DMS 273 (cell line): ENCODE data around the gene CCDC18.
"Not testable (repeated sequence)": the region's sequence is repeated elsewhere in the genome, so short reads cannot be mapped to it uniquely, and the experiment has no call there.

ENCODE experiments used
- DNase-seq: peaks from one replicate; lab custom pipeline; 2025; ENCODE audit not compliant: unreplicated experiment; lab: John Stamatoyannopoulos, UW

The CCDC18 gene

DNA sequence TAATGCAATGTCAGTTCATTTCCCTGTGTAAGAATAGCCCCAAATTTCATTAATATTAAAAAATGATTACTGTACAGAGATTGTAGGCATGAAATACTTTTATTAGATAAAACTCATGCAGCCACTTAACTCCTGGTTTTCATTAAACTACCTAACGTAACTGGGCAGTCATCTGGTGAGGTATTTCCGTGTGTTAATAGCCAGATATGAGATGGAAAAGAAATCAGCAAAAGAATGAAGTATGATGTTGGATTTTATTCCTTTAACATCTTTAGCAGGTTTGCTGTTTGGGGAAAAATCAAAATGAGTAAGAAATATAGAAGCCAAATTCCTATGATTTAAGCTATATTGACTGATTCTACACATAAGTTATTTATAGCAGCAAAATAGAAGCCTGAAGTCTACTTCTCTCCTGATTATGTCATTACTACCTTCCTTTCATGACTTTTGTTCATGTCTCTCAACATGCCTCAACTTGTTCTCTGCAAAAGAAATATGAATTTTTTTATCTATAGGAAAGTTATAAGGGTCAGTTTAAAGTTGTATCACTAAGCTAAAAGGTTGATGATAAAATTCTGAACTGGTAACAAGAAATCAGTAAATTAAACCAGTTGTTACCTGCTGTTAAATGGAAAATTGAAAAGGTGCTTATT is 42.6 kb downstream of the CCDC18 start:
- DNase-seq = no peak

GRCh38 chr1:93235261-93235660 is 54.7 kb downstream of the CCDC18 start:
- DNase-seq = no peak

DNA sequence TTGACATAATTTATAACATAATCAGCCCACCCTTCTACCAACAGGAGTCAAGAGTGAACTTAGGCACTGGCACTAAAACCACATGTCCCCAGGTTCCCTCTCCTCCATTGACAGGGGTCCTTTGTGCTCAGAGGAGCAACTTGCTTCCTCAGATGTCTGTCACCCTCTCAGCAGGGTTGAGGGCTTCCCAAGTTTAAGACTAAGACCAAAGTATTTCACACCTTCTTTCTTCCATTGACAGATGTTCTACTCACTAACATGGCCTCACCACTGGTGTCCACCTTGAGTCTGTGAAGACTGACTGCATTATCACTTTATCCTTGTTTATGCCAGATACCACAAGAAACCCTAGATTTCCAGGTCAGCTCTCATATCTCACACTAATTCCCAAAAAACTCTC is 56.5 kb downstream of the CCDC18 start:
- no peak for DNase-seq

GRCh38 chr1:93238425-93238824 is 57.9 kb downstream of the CCDC18 start:
- no peak for DNase-seq

DNA sequence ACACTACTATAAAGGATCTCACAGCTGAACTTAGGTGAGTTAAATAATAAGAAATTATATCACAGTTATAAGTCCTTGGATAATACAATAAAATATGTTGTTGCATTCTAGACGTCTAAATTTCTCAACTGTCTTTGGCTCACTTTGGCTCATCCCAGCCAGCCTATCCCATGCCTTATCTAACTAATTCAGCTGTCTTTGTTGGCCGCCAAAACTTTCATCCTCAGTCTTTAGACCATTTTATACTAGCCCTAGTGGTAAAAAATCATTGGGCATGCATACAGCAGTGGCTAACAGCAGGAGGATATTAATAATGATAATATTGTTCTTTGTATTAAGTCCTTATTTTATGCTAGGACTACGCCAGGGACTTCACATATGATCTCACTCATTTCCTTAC is 59.3 kb downstream of the CCDC18 start:
- no peak for DNase-seq

DNA sequence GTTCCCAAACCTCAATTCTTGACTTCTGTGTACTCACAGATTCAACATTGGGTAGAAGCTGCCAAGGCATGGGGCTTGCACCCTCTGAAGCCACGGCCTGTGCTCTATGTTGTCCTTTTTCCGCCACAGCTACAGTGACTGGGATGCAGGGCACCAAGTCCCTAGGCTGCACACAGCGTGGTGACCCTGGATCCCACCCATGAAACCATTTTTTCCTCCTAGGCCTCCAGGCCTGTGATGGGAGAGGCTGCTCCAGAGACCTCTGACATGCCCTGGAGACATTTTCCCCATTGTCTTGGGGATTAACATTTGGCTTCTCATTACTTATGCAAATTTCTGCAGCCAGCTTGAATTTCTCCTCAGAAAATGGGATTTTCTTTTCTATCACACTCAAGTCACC is 62.7 kb downstream of the CCDC18 start:
- DNase-seq = not testable (repeated sequence)

DNA sequence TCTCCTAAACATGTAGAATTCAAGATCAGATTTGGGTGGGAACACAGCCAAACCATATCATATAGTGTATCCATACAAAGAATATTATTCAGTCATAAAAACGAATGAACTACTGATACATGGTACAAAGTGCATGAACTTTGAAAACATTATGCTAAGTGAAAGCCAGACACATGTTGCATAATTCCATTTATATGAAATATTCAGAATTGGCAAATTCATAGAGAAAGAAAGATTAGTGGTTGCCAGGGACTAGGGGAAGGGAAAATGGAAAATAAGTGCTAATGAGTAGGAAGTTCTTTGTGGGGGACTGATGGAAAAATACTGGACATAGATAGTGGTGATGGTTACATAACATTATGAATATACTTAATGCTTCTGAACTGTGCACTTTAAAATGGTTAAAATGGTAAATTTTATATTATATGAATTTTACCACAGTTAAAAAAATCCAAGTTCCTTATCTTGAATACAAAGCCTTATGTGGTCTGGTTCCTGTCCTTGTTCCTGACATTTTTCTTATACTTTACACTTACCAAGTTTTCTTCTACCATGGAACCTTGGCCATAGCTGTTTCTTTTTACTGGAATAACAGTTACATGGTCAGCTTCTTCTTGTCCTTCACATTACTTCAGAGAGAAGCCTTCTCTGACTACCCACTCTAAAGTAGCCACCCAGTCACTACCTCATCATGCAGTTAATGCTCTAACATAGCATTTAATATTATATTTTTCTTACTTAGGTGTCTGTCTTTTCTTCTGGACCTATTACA is 64.0 kb downstream of the CCDC18 start:
- DNase-seq = no peak

GRCh38 chr1:93251966-93252365 is 71.4 kb downstream of the CCDC18 start:
- no peak for DNase-seq

DNA sequence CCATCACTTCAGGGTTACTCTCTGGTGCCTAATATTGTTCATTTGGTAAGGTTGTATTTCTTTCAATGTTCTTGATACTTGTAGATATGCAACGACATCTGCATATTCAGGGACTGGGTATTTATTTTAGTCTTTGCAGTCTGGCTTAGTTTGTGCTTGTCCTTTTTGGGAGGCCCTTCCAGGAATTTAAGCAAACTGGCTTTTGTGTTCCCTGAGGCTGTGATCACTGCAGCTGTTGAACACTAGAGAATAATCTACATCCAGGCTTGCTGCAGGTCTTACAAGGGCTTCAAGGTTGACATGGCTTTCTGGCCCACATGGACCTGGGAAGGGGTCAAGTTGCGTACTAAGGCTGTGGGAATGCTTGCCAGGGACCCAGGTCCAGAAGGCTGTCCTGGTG is 72.1 kb downstream of the CCDC18 start:
- DNase-seq = no peak

DNA sequence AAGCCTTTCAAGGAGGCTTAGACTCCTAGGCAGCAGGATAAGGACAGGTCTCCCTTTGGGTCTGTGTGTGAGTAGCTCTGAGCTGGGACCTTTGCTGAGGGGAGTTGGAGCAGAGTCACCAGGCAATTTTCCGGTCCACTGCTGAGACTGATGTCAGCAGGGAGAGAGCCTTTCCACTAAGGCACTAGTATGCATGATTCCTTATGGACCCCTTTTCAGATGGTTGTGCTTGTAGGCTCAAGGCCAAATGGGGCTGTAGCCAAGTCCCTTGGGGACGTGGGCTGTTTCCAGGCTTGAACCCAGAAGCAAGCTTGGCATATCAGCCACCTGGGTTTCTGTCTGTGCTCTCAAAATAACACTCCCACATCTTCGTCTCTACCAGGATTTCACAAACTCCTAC is 73.0 kb downstream of the CCDC18 start:
- peak; percentile 88 for DNase-seq

- no peak for DNase-seq
These were observed 74.9 kb downstream of the CCDC18 start for GRCh38 chr1:93255222-93256079.

GRCh38 chr1:93256433-93256832 is 75.9 kb downstream of the CCDC18 start:
- no peak for DNase-seq

DNA sequence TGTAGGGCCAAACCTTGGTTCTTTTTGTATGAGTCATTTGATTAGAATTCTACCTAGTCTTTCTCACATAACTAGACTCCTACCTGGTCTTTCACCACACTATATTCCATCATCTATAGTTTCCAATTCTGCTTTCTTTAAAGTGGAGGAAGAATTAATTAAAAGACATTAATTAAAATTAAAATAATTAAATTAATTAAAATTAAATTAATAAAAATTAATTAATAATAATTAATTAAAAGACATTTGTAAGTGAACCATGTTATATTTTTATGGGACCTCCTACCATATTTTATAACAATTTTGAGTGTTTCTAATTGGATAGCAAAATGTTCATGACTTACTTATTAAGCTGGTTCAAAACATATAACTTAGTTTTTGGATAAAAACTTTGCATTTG is 77.4 kb downstream of the CCDC18 start:
- no peak for DNase-seq

DNA sequence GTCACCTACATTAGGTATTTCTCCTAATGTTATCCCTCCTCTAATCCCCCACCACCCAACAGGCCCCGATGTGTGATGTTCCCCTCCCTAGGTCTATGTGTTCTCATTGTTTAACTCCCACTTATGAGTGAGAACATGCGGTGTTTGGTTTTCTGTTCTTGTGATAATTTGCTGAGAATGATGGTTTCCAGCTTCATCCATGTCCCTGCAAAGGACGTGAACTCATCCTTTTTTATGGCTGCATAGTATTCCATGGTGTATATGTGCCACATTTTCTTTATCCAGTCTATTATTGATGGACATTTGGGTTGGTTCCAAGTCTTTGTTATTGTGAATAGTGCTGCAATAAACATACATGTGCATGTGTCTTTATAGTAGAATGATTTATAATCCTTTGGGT is 80.2 kb downstream of the CCDC18 start:
- not testable (repeated sequence) for DNase-seq

DNA sequence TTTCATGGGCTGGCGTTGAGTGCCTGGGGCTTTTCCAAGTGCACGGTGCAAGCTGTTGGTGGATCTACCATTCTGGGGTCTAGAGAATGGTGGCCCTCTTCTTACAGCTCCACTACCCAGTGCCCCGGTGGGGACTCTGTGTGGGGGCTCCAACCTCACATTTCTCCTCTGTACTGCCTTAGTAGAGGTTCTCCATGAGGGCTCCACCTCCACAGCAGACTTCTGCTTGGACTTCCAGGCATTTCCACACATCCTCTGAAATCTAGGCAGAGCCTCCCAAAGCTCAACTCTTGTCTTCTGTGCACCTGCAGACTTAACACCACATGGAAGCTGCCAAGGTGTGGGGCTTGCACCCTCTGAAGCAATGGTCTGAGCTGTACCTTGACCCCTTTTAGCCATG is 82.1 kb downstream of the CCDC18 start:
- DNase-seq = peak; percentile 11

DNA sequence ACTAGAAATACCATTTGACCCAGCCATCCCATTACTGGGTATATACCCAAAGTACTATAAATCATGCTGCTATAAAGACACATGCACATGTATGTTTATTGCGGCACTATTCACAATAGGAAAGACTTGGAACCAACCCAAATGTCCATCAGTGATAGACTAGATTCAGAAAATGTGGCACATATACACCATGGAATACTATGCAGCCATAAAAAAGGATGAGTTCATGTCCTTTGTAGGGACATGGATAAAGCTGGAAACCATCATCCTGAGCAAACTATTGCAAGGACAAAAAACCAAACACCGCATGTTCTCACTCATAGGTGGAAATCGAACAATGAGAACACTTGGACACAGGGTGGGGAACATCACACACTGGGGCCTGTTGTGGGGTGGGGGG is 88.4 kb downstream of the CCDC18 start:
- not testable (repeated sequence) for DNase-seq

GRCh38 chr1:93275262-93275633 is 94.7 kb downstream of the CCDC18 start:
- not testable (repeated sequence) for DNase-seq

DNA sequence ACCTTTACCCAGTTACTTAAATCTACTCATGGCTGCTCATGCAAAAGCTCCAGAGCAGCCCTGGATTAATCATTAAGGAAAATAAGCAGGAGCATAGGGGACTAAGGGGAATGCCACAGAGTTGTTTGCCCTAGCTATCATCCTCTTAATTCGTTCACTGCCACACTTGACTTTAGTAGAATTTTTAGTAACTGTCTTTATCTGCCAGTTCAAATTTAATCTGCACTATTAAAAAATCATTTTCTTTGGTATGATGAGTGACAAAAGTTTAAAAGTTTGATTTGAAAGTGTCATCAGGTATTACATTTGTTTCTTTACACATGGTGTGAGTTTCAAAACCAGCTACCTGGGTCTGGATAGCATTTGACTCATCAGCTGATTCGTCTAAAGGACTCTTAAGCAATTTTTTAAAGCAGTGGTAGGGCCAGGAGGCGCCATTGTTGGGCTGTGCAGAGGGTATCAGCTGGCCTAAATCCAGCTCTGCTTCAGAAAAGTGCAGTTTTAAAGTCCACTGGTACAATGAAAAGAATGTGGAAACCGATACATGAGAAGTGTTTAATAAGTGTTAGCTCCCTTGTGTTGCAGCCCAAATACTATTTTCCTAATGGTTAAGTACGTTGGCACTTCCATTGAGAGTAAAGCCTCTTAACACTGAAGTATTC is 95.2 kb downstream of the CCDC18 start:
- DNase-seq = no peak

DNA sequence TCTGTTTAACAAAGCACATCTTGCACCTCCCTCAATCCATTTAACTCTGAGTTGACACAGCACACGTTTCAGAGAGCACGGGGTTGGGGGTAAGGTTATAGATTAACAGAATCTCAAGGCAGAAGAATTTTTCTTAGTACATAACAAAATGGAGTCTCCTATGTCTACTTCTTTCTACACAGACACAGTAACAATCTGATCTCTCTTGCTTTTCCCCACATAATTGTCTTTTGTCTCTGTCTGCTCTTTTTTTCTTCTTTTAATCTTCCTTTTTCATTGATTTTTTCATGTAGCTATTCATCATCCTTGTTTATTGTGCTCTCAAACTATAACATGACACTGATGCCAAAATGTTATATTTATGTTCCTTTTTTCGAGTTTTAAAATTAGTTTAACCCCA is 97.0 kb downstream of the CCDC18 start:
- not testable (repeated sequence) for DNase-seq

GRCh38 chr1:93283496-93283895 is 103.0 kb downstream of the CCDC18 start:
- no peak for DNase-seq

DNA sequence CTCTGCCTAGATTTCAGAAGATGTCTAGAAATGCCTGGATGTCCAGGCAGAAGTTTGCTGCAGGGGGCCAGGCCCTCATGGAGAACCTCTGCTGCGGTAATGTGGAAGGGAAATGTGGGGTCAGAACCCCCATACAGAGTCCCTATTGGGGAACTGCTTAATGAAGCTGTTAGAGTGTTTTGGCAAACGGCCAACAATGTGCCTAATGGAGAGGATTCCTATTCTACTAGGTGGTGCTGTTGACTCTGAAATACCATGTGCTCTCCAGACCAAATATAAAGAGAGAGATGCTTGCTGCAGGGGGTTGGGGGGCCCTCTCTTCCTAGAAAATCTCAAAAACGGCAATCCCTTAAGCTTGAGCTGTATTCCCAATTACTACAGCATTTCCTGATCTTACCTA is 108.0 kb downstream of the CCDC18 start:
- DNase-seq = peak; percentile 5
